Measurements from ENCODE around the gene ACTL9.

ACTL9 gene

GRCh38 chr19:8702350-8702749, 3.8 kb upstream of the ACTL9 start:
- H4K5ac ChIP-seq (ENCODE audit: low read length), result no peak overlapping the region
- no CpG with 5 or more reads among the region's 5 CpGs for WGBS (ENCODE audit: extremely low coverage, insufficient coverage, low lambda C conversion rate)
- H3K18ac ChIP-seq (ENCODE audit: low read length), result no peak overlapping the region
- H4K8ac ChIP-seq (ENCODE audit: low read depth, low read length), result no peak overlapping the region
- no peak for DNase-seq
- H3K4me3 ChIP-seq (ENCODE audit: low read length), result no peak overlapping the region
- H3K27me3 ChIP-seq (ENCODE audit: insufficient read depth, low read length, poor library complexity), result no peaks in the 10 kb centered on the region
- no peak overlapping the region for H3K27ac ChIP-seq (ENCODE audit: low read depth, low read length)
- H2BK120ac ChIP-seq (ENCODE audit: low read depth, low read length), result no peak overlapping the region
- H2AK5ac ChIP-seq (ENCODE audit: low read length), result no peak overlapping the region
- no peak overlapping the region for H3K56ac ChIP-seq (ENCODE audit: low read length)
- H3K23ac ChIP-seq (ENCODE audit: low read length), result no peak overlapping the region
- H3K4me1 ChIP-seq (ENCODE audit: control insufficient read depth, low read depth, low read length), result no peaks in the 10 kb centered on the region
- H3K4ac ChIP-seq (ENCODE audit: low read depth, low read length), result no peak overlapping the region
- H2BK15ac ChIP-seq (replicated peaks; ENCODE audit: low read depth), result no peak overlapping the region
- H3K79me2 ChIP-seq (ENCODE audit: control insufficient read depth, insufficient read depth, low read length), result no peaks in the 10 kb centered on the region
- H2BK5ac ChIP-seq (ENCODE audit: low read length), result no peak overlapping the region
- H3K4me2 ChIP-seq (ENCODE audit: low read length), result no peak overlapping the region
- no peak overlapping the region for H3K9ac ChIP-seq (ENCODE audit: low read length)
- H3K36me3 ChIP-seq (ENCODE audit: control insufficient read depth, insufficient read depth, low read length), result no peaks in the 10 kb centered on the region
- no peaks in the 10 kb centered on the region for H3K79me1 ChIP-seq (ENCODE audit: low read length)

GRCh38 chr19:8700956-8701355, 2.4 kb upstream of the ACTL9 start:
- Histone ChIP-seq H3K4me2 (ENCODE audit: low read length) (no peak overlapping the region), H3K4ac (ENCODE audit: low read depth, low read length) (no peak overlapping the region), H2BK15ac (replicated peaks; ENCODE audit: low read depth) (no peak overlapping the region), H4K8ac (ENCODE audit: low read depth, low read length) (no peak overlapping the region), H3K18ac (ENCODE audit: low read length) (no peak overlapping the region), H4K5ac (ENCODE audit: low read length) (no peak overlapping the region), H3K36me3 (ENCODE audit: control insufficient read depth, insufficient read depth, low read length) (no peaks in the 10 kb centered on the region), H3K27me3 (ENCODE audit: insufficient read depth, low read length, poor library complexity) (no peaks in the 10 kb centered on the region), H3K4me1 (ENCODE audit: control insufficient read depth, low read depth, low read length) (no peaks in the 10 kb centered on the region), H2BK5ac (ENCODE audit: low read length) (no peak overlapping the region), H3K27ac (ENCODE audit: low read depth, low read length) (no peak overlapping the region), H3K23ac (ENCODE audit: low read length) (no peak overlapping the region), H3K79me1 (ENCODE audit: low read length) (no peaks in the 10 kb centered on the region), H2AK5ac (ENCODE audit: low read length) (no peak overlapping the region), H3K56ac (ENCODE audit: low read length) (no peak overlapping the region), H2BK120ac (ENCODE audit: low read depth, low read length) (no peak overlapping the region), H3K4me3 (ENCODE audit: low read length) (no peak overlapping the region), H3K79me2 (ENCODE audit: control insufficient read depth, insufficient read depth, low read length) (no peaks in the 10 kb centered on the region), H3K9ac (ENCODE audit: low read length) (no peak overlapping the region)
- no CpG with 5 or more reads among the region's 2 CpGs for WGBS (ENCODE audit: extremely low coverage, insufficient coverage, low lambda C conversion rate)
- no peak for DNase-seq

- Histone ChIP-seq H2BK15ac (replicated peaks; ENCODE audit: low read depth) (no peak overlapping the region), H4K5ac (ENCODE audit: low read length) (no peak overlapping the region), H3K4me2 (ENCODE audit: low read length) (no peak overlapping the region), H3K4me3 (ENCODE audit: low read length) (no peak overlapping the region), H3K4ac (ENCODE audit: low read depth, low read length) (no peak overlapping the region), H3K27me3 (ENCODE audit: insufficient read depth, low read length, poor library complexity) (no peaks in the 10 kb centered on the region), H3K18ac (ENCODE audit: low read length) (no peak overlapping the region), H4K8ac (ENCODE audit: low read depth, low read length) (no peak overlapping the region), H3K4me1 (ENCODE audit: control insufficient read depth, low read depth, low read length) (no peaks in the 10 kb centered on the region), H3K9ac (ENCODE audit: low read length) (no peak overlapping the region), H3K36me3 (ENCODE audit: control insufficient read depth, insufficient read depth, low read length) (no peaks in the 10 kb centered on the region), H2AK5ac (ENCODE audit: low read length) (no peak overlapping the region), H3K27ac (ENCODE audit: low read depth, low read length) (no peak overlapping the region), H3K56ac (ENCODE audit: low read length) (no peak overlapping the region), H2BK120ac (ENCODE audit: low read depth, low read length) (no peak overlapping the region), H3K23ac (ENCODE audit: low read length) (no peak overlapping the region), H2BK5ac (ENCODE audit: low read length) (no peak overlapping the region), H3K79me2 (ENCODE audit: control insufficient read depth, insufficient read depth, low read length) (no peaks in the 10 kb centered on the region), H3K79me1 (ENCODE audit: low read length) (no peaks in the 10 kb centered on the region)
- DNase-seq, result no peak
Observed at GRCh38 chr19:8699908-8700307, 1.3 kb upstream of the ACTL9 start.

DNA sequence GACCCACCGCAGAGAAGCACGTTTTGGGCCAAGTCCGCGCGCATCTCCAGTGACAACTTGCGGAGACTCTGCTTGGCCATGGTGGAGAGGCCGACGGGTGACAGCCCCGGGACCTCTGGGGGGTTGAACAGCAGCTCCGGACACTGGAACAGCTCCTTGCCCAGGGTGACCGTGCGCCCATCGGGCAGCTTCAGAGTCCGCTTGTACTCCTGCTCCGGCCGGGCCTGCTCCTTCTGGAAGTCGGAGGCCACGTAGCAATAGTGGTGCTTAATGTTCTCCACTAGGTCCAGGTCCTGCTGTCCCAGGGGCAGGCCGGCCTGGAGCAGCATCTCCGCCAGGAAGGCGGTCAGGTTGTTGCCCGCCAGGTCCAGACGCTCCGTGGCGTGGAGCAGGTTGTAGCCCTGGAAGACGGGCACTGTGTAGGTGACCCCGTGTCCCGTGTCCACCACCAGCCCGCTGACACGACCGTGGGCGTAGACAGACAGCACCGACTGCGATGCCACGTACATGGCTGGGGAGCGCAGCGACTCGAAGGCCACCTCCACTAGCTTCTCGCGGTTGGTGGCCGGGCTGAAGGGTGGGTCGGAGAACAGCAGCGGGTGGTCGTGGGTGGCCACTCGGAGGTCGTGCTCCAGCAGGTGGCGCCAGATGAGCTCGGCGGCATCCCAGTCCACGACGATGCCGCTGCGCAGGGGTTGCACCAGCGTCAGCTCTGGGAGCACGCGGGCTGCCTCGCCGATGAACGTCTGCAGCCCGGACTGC, 743 bp downstream of the ACTL9 start:
- no peak overlapping the region for H2BK120ac ChIP-seq (ENCODE audit: low read depth, low read length)
- H3K18ac ChIP-seq (ENCODE audit: low read length), result no peak overlapping the region
- no peak overlapping the region for H3K4me2 ChIP-seq (ENCODE audit: low read length)
- H3K36me3 ChIP-seq (ENCODE audit: control insufficient read depth, insufficient read depth, low read length), result no peaks in the 10 kb centered on the region
- H2BK15ac ChIP-seq (replicated peaks; ENCODE audit: low read depth), result no peak overlapping the region
- no peak overlapping the region for H3K27ac ChIP-seq (ENCODE audit: low read depth, low read length)
- no peak overlapping the region for H3K56ac ChIP-seq (ENCODE audit: low read length)
- peak; percentile 37 for DNase-seq
- no peak overlapping the region for H2AK5ac ChIP-seq (ENCODE audit: low read length)
- WGBS (ENCODE audit: extremely low coverage, insufficient coverage, low lambda C conversion rate), result no CpG with 5 or more reads among the region's 60 CpGs
- H3K4ac ChIP-seq (ENCODE audit: low read depth, low read length), result no peak overlapping the region
- no peak overlapping the region for H4K8ac ChIP-seq (ENCODE audit: low read depth, low read length)
- no peak overlapping the region for H2BK5ac ChIP-seq (ENCODE audit: low read length)
- no peak overlapping the region for H4K5ac ChIP-seq (ENCODE audit: low read length)
- no peaks in the 10 kb centered on the region for H3K27me3 ChIP-seq (ENCODE audit: insufficient read depth, low read length, poor library complexity)
- H3K4me3 ChIP-seq (ENCODE audit: low read length), result no peak overlapping the region
- no peak overlapping the region for H3K9ac ChIP-seq (ENCODE audit: low read length)
- H3K79me2 ChIP-seq (ENCODE audit: control insufficient read depth, insufficient read depth, low read length), result no peaks in the 10 kb centered on the region
- no peak overlapping the region for H3K23ac ChIP-seq (ENCODE audit: low read length)
- H3K79me1 ChIP-seq (ENCODE audit: low read length), result no peaks in the 10 kb centered on the region
- H3K4me1 ChIP-seq (ENCODE audit: control insufficient read depth, low read depth, low read length), result no peaks in the 10 kb centered on the region

DNA sequence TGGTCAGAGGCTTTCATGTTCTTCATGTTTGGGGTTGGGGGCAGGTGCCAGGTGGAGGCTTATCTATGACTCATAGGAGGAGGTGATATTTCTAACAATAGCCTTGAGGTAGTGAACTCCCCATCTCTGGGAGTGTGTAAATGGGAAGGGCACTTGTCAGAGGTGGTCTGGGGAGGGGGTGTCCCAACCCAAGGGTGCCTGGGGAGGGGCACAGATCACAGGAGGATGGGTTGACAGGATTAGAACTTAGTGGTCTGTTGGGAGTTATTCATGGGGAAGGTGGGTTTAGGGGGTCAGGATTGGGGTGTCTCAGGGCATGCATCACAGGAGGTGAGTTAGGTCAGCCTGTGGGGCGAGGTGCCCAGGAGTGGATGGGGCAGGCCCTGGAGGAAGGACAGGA, 1.6 kb downstream of the ACTL9 start:
- no peak overlapping the region for H2BK15ac ChIP-seq (replicated peaks; ENCODE audit: low read depth)
- no peaks in the 10 kb centered on the region for H3K79me1 ChIP-seq (ENCODE audit: low read length)
- no peak overlapping the region for H3K4ac ChIP-seq (ENCODE audit: low read depth, low read length)
- H3K56ac ChIP-seq (ENCODE audit: low read length), result no peak overlapping the region
- no peak overlapping the region for H2BK120ac ChIP-seq (ENCODE audit: low read depth, low read length)
- H2BK5ac ChIP-seq (ENCODE audit: low read length), result no peak overlapping the region
- no peak overlapping the region for H3K23ac ChIP-seq (ENCODE audit: low read length)
- DNase-seq, result no peak
- no peaks in the 10 kb centered on the region for H3K36me3 ChIP-seq (ENCODE audit: control insufficient read depth, insufficient read depth, low read length)
- H3K4me1 ChIP-seq (ENCODE audit: control insufficient read depth, low read depth, low read length), result no peaks in the 10 kb centered on the region
- no peak overlapping the region for H3K4me2 ChIP-seq (ENCODE audit: low read length)
- no peak overlapping the region for H3K9ac ChIP-seq (ENCODE audit: low read length)
- H3K27ac ChIP-seq (ENCODE audit: low read depth, low read length), result no peak overlapping the region
- WGBS (ENCODE audit: extremely low coverage, insufficient coverage, low lambda C conversion rate), result no CpG with 5 or more reads among the region's 1 CpG
- no peak overlapping the region for H2AK5ac ChIP-seq (ENCODE audit: low read length)
- no peak overlapping the region for H4K5ac ChIP-seq (ENCODE audit: low read length)
- no peaks in the 10 kb centered on the region for H3K27me3 ChIP-seq (ENCODE audit: insufficient read depth, low read length, poor library complexity)
- H3K18ac ChIP-seq (ENCODE audit: low read length), result no peak overlapping the region
- H4K8ac ChIP-seq (ENCODE audit: low read depth, low read length), result no peak overlapping the region
- H3K79me2 ChIP-seq (ENCODE audit: control insufficient read depth, insufficient read depth, low read length), result no peaks in the 10 kb centered on the region
- H3K4me3 ChIP-seq (ENCODE audit: low read length), result no peak overlapping the region

DNA sequence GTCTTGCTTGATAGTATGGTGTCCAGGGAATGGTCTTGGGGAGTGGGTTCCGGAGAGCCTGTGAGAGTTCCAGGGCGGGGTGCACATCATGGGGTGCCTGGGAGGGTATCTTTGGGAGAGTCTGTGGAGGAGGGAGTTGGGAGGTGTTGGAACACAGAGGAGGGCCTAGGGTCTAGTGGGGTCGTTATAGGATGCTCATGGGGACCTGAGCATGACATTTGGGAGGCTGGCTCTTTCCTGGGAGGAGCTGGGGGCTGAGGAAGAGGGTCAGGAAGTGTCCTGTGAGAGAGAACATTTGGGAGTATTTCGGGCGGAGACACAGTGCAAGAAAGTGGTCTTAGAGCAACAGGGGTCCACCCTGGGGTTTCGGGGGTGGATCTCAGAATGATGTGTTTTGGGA, 2.7 kb downstream of the ACTL9 start:
- DNase-seq, result no peak
- no peak overlapping the region for H3K27ac ChIP-seq (ENCODE audit: low read depth, low read length)
- no CpG with 5 or more reads among the region's 6 CpGs for WGBS (ENCODE audit: extremely low coverage, insufficient coverage, low lambda C conversion rate)
- no peaks in the 10 kb centered on the region for H3K79me2 ChIP-seq (ENCODE audit: control insufficient read depth, insufficient read depth, low read length)
- no peaks in the 10 kb centered on the region for H3K27me3 ChIP-seq (ENCODE audit: insufficient read depth, low read length, poor library complexity)
- no peak overlapping the region for H3K9ac ChIP-seq (ENCODE audit: low read length)
- H2BK15ac ChIP-seq (replicated peaks; ENCODE audit: low read depth), result no peak overlapping the region
- H4K8ac ChIP-seq (ENCODE audit: low read depth, low read length), result no peak overlapping the region
- no peaks in the 10 kb centered on the region for H3K36me3 ChIP-seq (ENCODE audit: control insufficient read depth, insufficient read depth, low read length)
- no peaks in the 10 kb centered on the region for H3K79me1 ChIP-seq (ENCODE audit: low read length)
- no peak overlapping the region for H2BK5ac ChIP-seq (ENCODE audit: low read length)
- H4K5ac ChIP-seq (ENCODE audit: low read length), result no peak overlapping the region
- H2AK5ac ChIP-seq (ENCODE audit: low read length), result no peak overlapping the region
- no peak overlapping the region for H3K23ac ChIP-seq (ENCODE audit: low read length)
- H3K4me1 ChIP-seq (ENCODE audit: control insufficient read depth, low read depth, low read length), result no peaks in the 10 kb centered on the region
- no peak overlapping the region for H3K4me2 ChIP-seq (ENCODE audit: low read length)
- H3K18ac ChIP-seq (ENCODE audit: low read length), result no peak overlapping the region
- H3K4me3 ChIP-seq (ENCODE audit: low read length), result no peak overlapping the region
- no peak overlapping the region for H3K4ac ChIP-seq (ENCODE audit: low read depth, low read length)
- H3K56ac ChIP-seq (ENCODE audit: low read length), result no peak overlapping the region
- H2BK120ac ChIP-seq (ENCODE audit: low read depth, low read length), result no peak overlapping the region

Data from mesendoderm (in vitro differentiated cells).